Measurements from ENCODE around the gene ZNF423.

The ZNF423 gene

DNA sequence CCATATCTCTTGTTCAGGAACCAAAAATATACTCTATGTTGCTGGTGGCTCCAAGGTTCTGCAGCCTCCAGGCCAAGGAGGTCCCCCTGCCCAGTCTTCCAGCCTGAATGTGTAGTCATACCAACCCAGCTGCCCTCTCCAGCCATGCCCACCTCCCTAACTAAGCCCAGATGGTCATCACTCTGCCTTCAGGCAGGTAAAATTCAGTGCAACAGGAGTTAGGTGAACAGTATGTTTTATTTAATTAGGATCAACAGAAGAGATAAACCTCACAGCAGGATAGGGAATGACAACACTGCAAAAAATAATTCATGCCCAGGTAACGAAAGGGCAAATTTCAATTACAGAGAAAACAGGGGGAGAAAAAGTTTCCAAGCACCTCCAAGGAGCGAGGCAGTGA, 9.1 kb downstream of the ZNF423 start:
- Histone ChIP-seq H4K20me1 (ENCODE audit: insufficient read depth, low read length) (no peaks in the 10 kb centered on the region), H3K9ac (ENCODE audit: low read depth, low read length) (no peak overlapping the region), H3K27ac (ENCODE audit: low read length) (no peak overlapping the region), H3K79me2 (ENCODE audit: insufficient read depth, low read length) (no peaks in the 10 kb centered on the region), H3K4me2 (ENCODE audit: insufficient read depth, low read length) (no peak overlapping the region), H2AFZ (ENCODE audit: low read depth, low read length) (no peak overlapping the region), H3K4me3 (ENCODE audit: low read depth in 1 of 2, low read length in 2 of 2) (no peak overlapping the region), H3K27me3 (ENCODE audit: insufficient read depth, low read length, poor library complexity) (peaks cover 4% of the 10 kb centered on the region), H3K9me3 (ENCODE audit: insufficient read depth, low read length, severe bottlenecking) (no peaks in the 10 kb centered on the region), H3K4me1 (ENCODE audit: insufficient read depth, low read length) (no peaks in the 10 kb centered on the region), H3K36me3 (ENCODE audit: insufficient read depth, low read length) (no peaks in the 10 kb centered on the region)
- ATAC-seq (ENCODE audit: insufficient read depth, low read depth), result no peak
- TF ChIP-seq, protein P1, sequence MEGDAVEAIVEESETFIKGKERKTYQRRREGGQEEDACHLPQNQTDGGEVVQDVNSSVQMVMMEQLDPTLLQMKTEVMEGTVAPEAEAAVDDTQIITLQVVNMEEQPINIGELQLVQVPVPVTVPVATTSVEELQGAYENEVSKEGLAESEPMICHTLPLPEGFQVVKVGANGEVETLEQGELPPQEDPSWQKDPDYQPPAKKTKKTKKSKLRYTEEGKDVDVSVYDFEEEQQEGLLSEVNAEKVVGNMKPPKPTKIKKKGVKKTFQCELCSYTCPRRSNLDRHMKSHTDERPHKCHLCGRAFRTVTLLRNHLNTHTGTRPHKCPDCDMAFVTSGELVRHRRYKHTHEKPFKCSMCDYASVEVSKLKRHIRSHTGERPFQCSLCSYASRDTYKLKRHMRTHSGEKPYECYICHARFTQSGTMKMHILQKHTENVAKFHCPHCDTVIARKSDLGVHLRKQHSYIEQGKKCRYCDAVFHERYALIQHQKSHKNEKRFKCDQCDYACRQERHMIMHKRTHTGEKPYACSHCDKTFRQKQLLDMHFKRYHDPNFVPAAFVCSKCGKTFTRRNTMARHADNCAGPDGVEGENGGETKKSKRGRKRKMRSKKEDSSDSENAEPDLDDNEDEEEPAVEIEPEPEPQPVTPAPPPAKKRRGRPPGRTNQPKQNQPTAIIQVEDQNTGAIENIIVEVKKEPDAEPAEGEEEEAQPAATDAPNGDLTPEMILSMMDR (IDR thresholded peaks at IDR 0.05; ENCODE audit: borderline replicate concordance, extremely low read depth, low read length, poor library complexity, severe bottlenecking), result no peak
- TF ChIP-seq EZH2 (IDR thresholded peaks at IDR 0.05; ENCODE audit: borderline replicate concordance, low read depth, low read length, severe bottlenecking), result no peak
- DNase-seq, result no peak

DNA sequence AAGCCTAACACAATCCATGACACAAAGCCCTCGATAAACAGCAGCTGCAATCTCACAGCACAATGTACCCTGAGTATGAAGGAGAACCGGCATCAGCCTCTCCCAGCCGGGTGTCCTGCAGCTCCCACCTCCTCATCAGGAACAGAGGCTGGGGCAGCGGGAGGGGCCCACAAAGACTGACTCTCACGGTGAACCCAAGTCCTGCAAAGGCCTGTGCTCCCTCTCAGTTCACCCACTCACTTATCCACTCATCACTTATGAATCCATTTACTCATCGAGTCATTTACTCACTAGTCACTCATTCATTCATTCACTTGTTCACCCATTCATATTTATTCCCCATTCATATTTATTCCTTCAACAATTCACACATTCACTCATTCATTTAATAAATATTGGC, 11.6 kb downstream of the ZNF423 start:
- Histone ChIP-seq H3K4me2 (ENCODE audit: insufficient read depth, low read length) (no peak overlapping the region), H3K4me3 (ENCODE audit: low read depth in 1 of 2, low read length in 2 of 2) (no peak overlapping the region), H2AFZ (ENCODE audit: low read depth, low read length) (no peak overlapping the region), H3K9ac (ENCODE audit: low read depth, low read length) (no peak overlapping the region), H3K27me3 (ENCODE audit: insufficient read depth, low read length, poor library complexity) (peaks cover 3% of the 10 kb centered on the region), H3K27ac (ENCODE audit: low read length) (no peak overlapping the region), H3K4me1 (ENCODE audit: insufficient read depth, low read length) (no peaks in the 10 kb centered on the region), H3K9me3 (ENCODE audit: insufficient read depth, low read length, severe bottlenecking) (no peaks in the 10 kb centered on the region), H3K79me2 (ENCODE audit: insufficient read depth, low read length) (no peaks in the 10 kb centered on the region), H4K20me1 (ENCODE audit: insufficient read depth, low read length) (no peaks in the 10 kb centered on the region), H3K36me3 (ENCODE audit: insufficient read depth, low read length) (no peaks in the 10 kb centered on the region)
- ATAC-seq (ENCODE audit: insufficient read depth, low read depth), result no peak
- no peak for TF ChIP-seq EZH2 (IDR thresholded peaks at IDR 0.05; ENCODE audit: borderline replicate concordance, low read depth, low read length, severe bottlenecking)
- TF ChIP-seq, protein P1 (IDR thresholded peaks at IDR 0.05; ENCODE audit: borderline replicate concordance, extremely low read depth, low read length, poor library complexity, severe bottlenecking), result no peak
- DNase-seq, result no peak

DNA sequence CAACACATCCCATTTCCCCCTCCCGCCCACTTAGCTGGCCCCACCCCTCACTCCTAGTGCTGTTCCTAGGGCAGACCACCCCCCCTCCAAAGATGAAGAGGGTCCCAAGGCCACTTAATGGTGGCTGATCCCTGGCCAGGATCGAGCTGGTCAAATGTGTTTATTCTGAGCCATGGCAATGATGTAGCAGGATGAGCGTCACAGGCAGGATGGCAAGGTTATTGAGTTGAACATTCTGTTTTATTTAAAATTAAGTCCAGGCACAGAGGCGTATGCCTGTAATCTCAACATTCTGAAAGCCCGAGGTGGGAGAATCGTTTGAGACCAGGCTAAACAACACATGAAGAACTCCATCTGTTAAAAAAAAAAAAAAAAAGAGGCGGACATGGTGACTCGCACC, 12.2 kb downstream of the ZNF423 start:
- ATAC-seq (ENCODE audit: insufficient read depth, low read depth) (no peak), DNase-seq (no peak)
- H3K36me3 ChIP-seq (ENCODE audit: insufficient read depth, low read length), result no peaks in the 10 kb centered on the region
- H3K79me2 ChIP-seq (ENCODE audit: insufficient read depth, low read length), result no peaks in the 10 kb centered on the region
- no peak overlapping the region for H2AFZ ChIP-seq (ENCODE audit: low read depth, low read length)
- H3K4me1 ChIP-seq (ENCODE audit: insufficient read depth, low read length), result no peaks in the 10 kb centered on the region
- H3K27ac ChIP-seq (ENCODE audit: low read length), result no peak overlapping the region
- H3K4me2 ChIP-seq (ENCODE audit: insufficient read depth, low read length), result no peak overlapping the region
- no peak overlapping the region for H3K9ac ChIP-seq (ENCODE audit: low read depth, low read length)
- H3K9me3 ChIP-seq (ENCODE audit: insufficient read depth, low read length, severe bottlenecking), result no peaks in the 10 kb centered on the region
- H4K20me1 ChIP-seq (ENCODE audit: insufficient read depth, low read length), result no peaks in the 10 kb centered on the region
- TF ChIP-seq EZH2 (IDR thresholded peaks at IDR 0.05; ENCODE audit: borderline replicate concordance, low read depth, low read length, severe bottlenecking), result no peak
- TF ChIP-seq, protein P1 (IDR thresholded peaks at IDR 0.05; ENCODE audit: borderline replicate concordance, extremely low read depth, low read length, poor library complexity, severe bottlenecking), result no peak
- no peak overlapping the region for H3K4me3 ChIP-seq (ENCODE audit: low read depth in 1 of 2, low read length in 2 of 2)
- peaks cover 3% of the 10 kb centered on the region for H3K27me3 ChIP-seq (ENCODE audit: insufficient read depth, low read length, poor library complexity)

DNA sequence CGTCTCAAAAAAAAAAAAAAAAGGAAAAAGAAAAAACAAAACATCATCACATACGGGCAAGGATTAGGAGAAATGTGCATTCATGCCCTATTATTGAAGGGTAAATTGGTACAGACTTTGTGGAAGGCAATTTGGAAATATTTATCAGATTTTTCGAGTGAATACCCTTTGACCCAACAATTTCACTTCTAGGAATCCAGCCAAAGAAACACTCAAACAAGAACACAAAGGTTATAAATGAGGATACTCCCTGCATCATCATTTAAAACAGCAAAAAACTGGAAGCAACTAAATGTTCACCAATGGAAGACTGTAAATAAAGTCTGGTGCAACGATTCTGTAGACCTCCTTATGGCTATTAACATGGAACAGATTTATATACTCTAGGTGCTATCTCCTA, 12.9 kb downstream of the ZNF423 start:
- Histone ChIP-seq H3K27ac (ENCODE audit: low read length) (no peak overlapping the region), H3K36me3 (ENCODE audit: insufficient read depth, low read length) (no peaks in the 10 kb centered on the region), H3K9ac (ENCODE audit: low read depth, low read length) (no peak overlapping the region), H3K9me3 (ENCODE audit: insufficient read depth, low read length, severe bottlenecking) (no peaks in the 10 kb centered on the region), H4K20me1 (ENCODE audit: insufficient read depth, low read length) (no peaks in the 10 kb centered on the region), H3K27me3 (ENCODE audit: insufficient read depth, low read length, poor library complexity) (peaks cover 3% of the 10 kb centered on the region), H3K4me3 (ENCODE audit: low read depth in 1 of 2, low read length in 2 of 2) (no peak overlapping the region), H3K4me1 (ENCODE audit: insufficient read depth, low read length) (no peaks in the 10 kb centered on the region), H3K79me2 (ENCODE audit: insufficient read depth, low read length) (no peaks in the 10 kb centered on the region), H3K4me2 (ENCODE audit: insufficient read depth, low read length) (no peak overlapping the region), H2AFZ (ENCODE audit: low read depth, low read length) (no peak overlapping the region)
- TF ChIP-seq, protein P1 (IDR thresholded peaks at IDR 0.05; ENCODE audit: borderline replicate concordance, extremely low read depth, low read length, poor library complexity, severe bottlenecking), result no peak
- TF ChIP-seq EZH2 (IDR thresholded peaks at IDR 0.05; ENCODE audit: borderline replicate concordance, low read depth, low read length, severe bottlenecking), result no peak
- DNase-seq (no peak), ATAC-seq (ENCODE audit: insufficient read depth, low read depth) (no peak)
